Mesendoderm (in vitro differentiated cells): ENCODE data around the gene MPHOSPH9.

Experiments
- DNase-seq: peaks from one replicate; pipeline ENCODE4 v3.0.0; 2013
- H2AK5ac ChIP-seq: 2 replicates; pipeline ENCODE4 v1.6.1; 2013; ENCODE audit warnings: low read length, inconsistent platforms
- H2BK120ac ChIP-seq: 2 replicates; pipeline ENCODE4 v1.6.1; 2013; ENCODE audit warnings: low read depth, mild to moderate bottlenecking, low read length, moderate library complexity, mixed read lengths
- H2BK15ac ChIP-seq: replicated peaks from 2 replicates; pipeline ENCODE4 v1.6.1; 2013; ENCODE audit warnings: low read depth, mild to moderate bottlenecking, moderate library complexity
- H2BK5ac ChIP-seq: 2 replicates; pipeline ENCODE4 v1.6.1; 2013; ENCODE audit warnings: low read length, inconsistent platforms
- H3K18ac ChIP-seq: 2 replicates; pipeline ENCODE4 v1.6.1; 2013; ENCODE audit warnings: mild to moderate bottlenecking, low read length, mixed read lengths
- H3K23ac ChIP-seq: one replicate; pipeline ENCODE4 v1.6.1; 2013; ENCODE audit warnings: low read length
- H3K27ac ChIP-seq: 2 replicates; pipeline ENCODE4 v1.5.1; 2013; ENCODE audit warnings: low read depth, mild to moderate bottlenecking, inconsistent platforms, low read length, moderate library complexity
- H3K27me3 ChIP-seq: 2 replicates; pipeline ENCODE4 v1.6.1; 2013; ENCODE audit warnings: low read length, control low read depth, mild to moderate bottlenecking, inconsistent platforms; ENCODE audit not compliant: insufficient read depth, poor library complexity
- H3K36me3 ChIP-seq: 2 replicates; pipeline ENCODE4 v1.6.1; 2013; ENCODE audit warnings: low read length, inconsistent platforms; ENCODE audit not compliant: control insufficient read depth, insufficient read depth
- H3K4ac ChIP-seq: one replicate; pipeline ENCODE4 v1.6.1; 2013; ENCODE audit warnings: low read depth, mild to moderate bottlenecking, low read length, moderate library complexity
- H3K4me1 ChIP-seq: 2 replicates; pipeline ENCODE4 v1.6.1; 2013; ENCODE audit warnings: low read depth, low read length, inconsistent platforms; ENCODE audit not compliant: control insufficient read depth
- H3K4me2 ChIP-seq: 2 replicates; pipeline ENCODE4 v1.6.1; 2013; ENCODE audit warnings: low read length
- H3K4me3 ChIP-seq: 2 replicates; pipeline ENCODE4 v1.5.1; 2013; ENCODE audit warnings: mild to moderate bottlenecking, low read length
- H3K56ac ChIP-seq: one replicate; pipeline ENCODE4 v1.6.1; 2013; ENCODE audit warnings: low read length
- H3K79me1 ChIP-seq: 2 replicates; pipeline ENCODE4 v1.6.1; 2013; ENCODE audit warnings: low read length, inconsistent platforms
- H3K79me2 ChIP-seq: 2 replicates; pipeline ENCODE4 v1.6.1; 2013; ENCODE audit warnings: mild to moderate bottlenecking, low read length; ENCODE audit not compliant: control insufficient read depth, insufficient read depth
- H3K9ac ChIP-seq: 2 replicates; pipeline ENCODE4 v1.6.1; 2013; ENCODE audit warnings: low read length, inconsistent platforms
- H4K5ac ChIP-seq: one replicate; pipeline ENCODE4 v1.6.1; 2013; ENCODE audit warnings: low read length
- H4K8ac ChIP-seq: one replicate; pipeline ENCODE4 v1.6.1; 2013; ENCODE audit warnings: low read depth, mild to moderate bottlenecking, control low read depth, low read length, moderate library complexity
- WGBS: extraction: QIAGEN DNeasy Blood & Tissue Kit; methylation state at CpG from one replicate; pipeline ENCODE4 v1.1.7; 2013; ENCODE audit warnings: low lambda C conversion rate, missing lambda C conversion rate; ENCODE audit not compliant: insufficient coverage; ENCODE audit errors: extremely low coverage; 5-methylcytosine and 5-hydroxymethylcytosine counted together

MPHOSPH9 gene

DNA sequence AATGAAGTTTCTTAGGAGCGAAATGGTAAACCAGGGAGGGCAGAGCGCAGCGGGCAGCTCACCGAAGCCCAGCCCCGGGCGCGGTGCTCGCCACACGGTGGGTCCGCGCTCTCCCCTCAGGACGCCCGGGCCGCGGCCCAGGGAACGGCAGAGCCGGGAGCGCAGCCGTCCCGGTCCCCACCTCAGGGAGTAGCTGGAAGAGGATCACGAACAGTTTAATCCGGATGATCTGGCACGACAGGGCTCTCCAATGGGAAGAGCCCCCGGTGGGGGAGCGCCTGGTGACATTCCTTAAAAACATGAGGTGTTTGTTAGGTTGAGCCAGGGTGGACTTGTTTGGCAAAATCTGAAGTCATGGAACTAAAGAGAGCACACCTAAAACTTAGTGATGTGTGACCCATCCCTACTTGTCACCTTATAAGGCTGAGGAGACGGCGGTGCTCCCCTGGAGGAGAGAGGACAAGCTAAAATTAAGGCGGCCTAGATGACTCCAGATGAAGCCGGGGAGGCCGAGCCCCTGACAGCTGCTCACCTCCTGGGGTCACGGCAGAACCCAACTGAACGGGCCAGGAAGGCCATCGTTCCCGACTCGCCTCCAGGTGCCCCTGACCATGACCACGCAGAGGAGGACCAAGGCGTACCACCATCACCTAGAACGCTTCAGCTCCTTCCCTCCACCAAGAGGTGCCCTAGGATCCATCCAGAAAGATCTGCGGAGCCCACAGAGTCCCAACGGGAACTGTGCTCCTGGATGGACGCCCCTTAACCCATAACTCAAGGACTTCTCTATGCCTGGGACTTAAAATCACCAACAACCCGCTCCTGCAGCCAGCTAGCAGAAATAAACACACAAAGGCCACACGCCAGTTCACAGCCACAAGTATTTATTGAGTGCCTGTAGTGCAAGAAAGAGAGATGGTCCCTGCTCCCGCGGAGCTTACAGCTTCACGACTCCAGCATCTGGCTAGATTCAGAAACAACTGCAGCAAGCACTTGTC is 81.2 kb downstream of the MPHOSPH9 start:
- Histone ChIP-seq H3K36me3 (no peaks in the 10 kb centered on the region), H3K4me1 (peaks cover 3% of the 10 kb centered on the region), H3K27ac (peak overlapping the region; percentile 18), H4K5ac (no peak overlapping the region), H2BK15ac (no peak overlapping the region), H4K8ac (no peak overlapping the region), H2BK5ac (no peak overlapping the region), H3K23ac (no peak overlapping the region), H2AK5ac (no peak overlapping the region), H3K18ac (peak overlapping the region; percentile 97), H3K79me1 (no peaks in the 10 kb centered on the region), H3K56ac (peak overlapping the region; percentile 89), H3K4ac (peak overlapping the region; percentile 77), H2BK120ac (peak overlapping the region; percentile 73), H3K27me3 (no peaks in the 10 kb centered on the region), H3K4me2 (peak overlapping the region; percentile 74), H3K79me2 (no peaks in the 10 kb centered on the region), H3K9ac (peak overlapping the region; percentile 86), H3K4me3 (peak overlapping the region; percentile 48)
- DNase-seq = peak; percentile 47
- WGBS = no CpG with 5 or more reads among the region's 46 CpGs

DNA sequence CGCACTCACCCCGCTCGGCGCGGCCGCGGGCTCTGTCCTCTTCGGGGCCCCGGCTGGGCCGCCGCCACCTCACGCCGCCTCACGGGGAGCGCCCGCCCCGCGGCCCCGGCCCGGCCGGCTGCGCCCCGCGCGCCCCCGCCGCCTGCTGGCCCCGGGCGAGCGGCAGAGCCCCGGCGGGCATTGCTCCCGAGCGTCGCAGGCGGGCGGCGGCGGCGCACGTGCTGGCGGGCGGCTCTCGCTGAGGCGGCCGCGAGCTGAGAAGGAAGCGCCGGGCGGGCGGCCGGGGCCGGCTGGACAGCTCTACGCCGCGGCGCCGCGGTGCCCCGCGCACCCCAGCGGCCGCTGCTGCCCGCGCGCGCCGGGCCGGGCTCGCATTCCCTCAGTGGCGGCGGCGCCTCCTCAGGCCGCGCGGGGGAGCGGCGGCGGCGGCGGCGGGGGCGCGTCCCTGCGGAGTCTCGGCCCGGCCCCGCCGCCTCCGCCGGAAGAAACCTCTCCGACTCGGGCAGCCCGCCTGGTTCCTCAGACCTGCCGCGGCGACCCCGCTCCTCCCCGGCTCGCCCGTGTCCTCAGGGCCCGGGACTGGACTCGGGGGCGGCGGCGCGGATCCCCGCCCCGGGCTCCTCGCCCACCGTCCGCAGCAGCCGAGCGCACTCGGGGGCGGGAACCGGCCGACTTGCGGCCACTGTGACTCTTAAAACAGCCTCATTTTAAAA is 82.0 kb downstream of the MPHOSPH9 start, which contains the start of gene PITPNM2:
Gene PITPNM2, minus strand, starts transcription at position 347 of the 713 bp plus-strand sequence. CDS start 116,500 bp downstream, outside the sequence.
- no peak within 1 kb of the TSS for H2BK5ac ChIP-seq
- H3K36me3 ChIP-seq = no peaks in the 10 kb centered on the region
- DNase-seq = peak; percentile 58
- no peaks in the 10 kb centered on the region for H3K79me1 ChIP-seq
- peak within 1 kb of the TSS; percentile 49 for H3K4me3 ChIP-seq
- H2AK5ac ChIP-seq = no peak within 1 kb of the TSS
- no peaks in the 10 kb centered on the region for H3K79me2 ChIP-seq
- peak within 1 kb of the TSS; percentile 65 for H4K8ac ChIP-seq
- no peaks in the 10 kb centered on the region for H3K27me3 ChIP-seq
- H4K5ac ChIP-seq = no peak within 1 kb of the TSS
- peak within 1 kb of the TSS; percentile 74 for H3K4me2 ChIP-seq
- peak within 1 kb of the TSS; percentile 86 for H3K9ac ChIP-seq
- no CpG with 5 or more reads among the region's 119 CpGs for WGBS
- H3K27ac ChIP-seq = peak within 1 kb of the TSS; percentile 18
- no peak within 1 kb of the TSS for H2BK15ac ChIP-seq
- peaks cover 3% of the 10 kb centered on the region for H3K4me1 ChIP-seq
- peak within 1 kb of the TSS; percentile 88 for H3K4ac ChIP-seq
- peak within 1 kb of the TSS; percentile 97 for H3K18ac ChIP-seq
- peak within 1 kb of the TSS; percentile 89 for H3K56ac ChIP-seq
- H2BK120ac ChIP-seq = peak within 1 kb of the TSS; percentile 73
- peak within 1 kb of the TSS; percentile 94 for H3K23ac ChIP-seq

DNA sequence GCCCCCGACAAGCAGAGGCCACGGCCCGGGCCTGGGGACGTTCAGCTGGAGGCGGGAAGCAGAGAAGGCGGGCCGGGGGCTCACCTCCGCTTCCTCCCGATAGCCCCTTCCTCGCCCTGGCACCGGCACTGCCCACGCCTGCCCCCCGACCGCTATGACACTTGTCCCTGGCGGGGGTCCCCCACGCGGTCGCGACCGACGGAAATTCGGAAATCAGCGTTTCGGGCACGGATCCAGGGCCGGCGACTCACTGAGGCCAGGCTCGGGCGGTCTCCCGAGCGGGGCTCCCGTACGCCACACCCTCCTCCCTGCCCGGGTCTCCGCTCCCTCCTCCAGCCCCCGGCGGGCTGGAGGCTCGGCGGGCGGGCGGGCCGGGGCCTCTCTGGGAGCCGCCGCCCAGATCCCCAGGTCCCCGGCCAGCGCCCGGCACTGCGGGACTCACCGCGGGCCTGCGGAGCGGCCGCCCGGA is 82.6 kb downstream of the MPHOSPH9 start:
- H3K4me2 ChIP-seq = peak overlapping the region; percentile 31
- H3K56ac ChIP-seq = peak overlapping the region; percentile 82
- no peak overlapping the region for H2BK15ac ChIP-seq
- peak overlapping the region; percentile 49 for H3K4me3 ChIP-seq
- peak overlapping the region; percentile 64 for H2BK120ac ChIP-seq
- H2BK5ac ChIP-seq = no peak overlapping the region
- peak overlapping the region; percentile 97 for H3K18ac ChIP-seq
- no peaks in the 10 kb centered on the region for H3K27me3 ChIP-seq
- H4K5ac ChIP-seq = no peak overlapping the region
- H3K27ac ChIP-seq = no peak overlapping the region
- peak overlapping the region; percentile 65 for H4K8ac ChIP-seq
- no peak overlapping the region for H2AK5ac ChIP-seq
- peaks cover 3% of the 10 kb centered on the region for H3K4me1 ChIP-seq
- no peaks in the 10 kb centered on the region for H3K79me2 ChIP-seq
- WGBS = no CpG with 5 or more reads among the region's 54 CpGs
- H3K36me3 ChIP-seq = no peaks in the 10 kb centered on the region
- DNase-seq = no peak
- H3K23ac ChIP-seq = peak overlapping the region; percentile 94
- peak overlapping the region; percentile 76 for H3K9ac ChIP-seq
- no peaks in the 10 kb centered on the region for H3K79me1 ChIP-seq
- H3K4ac ChIP-seq = peak overlapping the region; percentile 88

DNA sequence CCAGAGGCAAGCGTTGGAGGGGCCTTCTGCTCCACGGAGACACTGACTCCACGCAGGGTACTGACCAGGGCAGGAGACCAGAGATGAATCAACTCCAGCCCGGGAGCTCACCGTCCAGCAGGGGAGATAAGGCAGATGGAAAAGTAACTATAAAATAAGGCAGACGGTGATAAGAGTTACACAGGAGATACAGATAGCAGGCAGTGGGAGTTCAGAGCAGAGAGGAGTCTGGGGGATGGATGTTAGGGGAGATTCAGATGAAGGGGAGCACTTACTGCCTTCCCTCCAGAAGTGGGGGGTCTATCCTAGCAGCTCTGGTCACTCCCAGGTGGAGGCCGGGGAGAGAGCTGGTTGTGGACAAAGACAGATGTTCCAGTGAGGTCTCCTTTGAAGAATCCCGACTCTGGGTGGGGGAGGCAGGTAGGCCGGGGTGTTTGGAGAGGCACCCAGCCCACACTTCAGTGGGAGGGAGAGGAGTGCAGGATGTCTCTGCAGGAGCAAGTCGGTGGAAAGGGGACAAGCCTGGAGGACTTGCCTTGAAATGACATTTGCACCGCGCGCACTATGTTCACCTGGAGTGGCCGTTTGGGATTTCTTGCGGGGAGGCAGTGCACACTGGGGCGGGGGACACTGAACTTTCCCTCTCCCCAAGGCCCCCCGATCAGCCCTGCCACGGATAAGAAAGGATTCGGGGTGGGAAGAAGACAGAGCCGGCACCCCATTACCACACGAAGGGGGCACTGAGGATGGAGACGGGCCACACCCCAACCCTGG is 83.3 kb downstream of the MPHOSPH9 start:
- Histone ChIP-seq H2BK15ac (no peak overlapping the region), H3K4ac (no peak overlapping the region), H3K4me2 (peak overlapping the region; percentile 31), H3K23ac (peak overlapping the region; percentile 83), H3K27ac (no peak overlapping the region), H2BK120ac (no peak overlapping the region), H3K36me3 (no peaks in the 10 kb centered on the region), H4K5ac (no peak overlapping the region), H2AK5ac (no peak overlapping the region), H3K56ac (peak overlapping the region; percentile 82), H3K4me1 (peaks cover 3% of the 10 kb centered on the region), H3K18ac (peak overlapping the region; percentile 97), H2BK5ac (no peak overlapping the region), H3K9ac (peak overlapping the region; percentile 76), H3K4me3 (peak overlapping the region; percentile 49), H3K27me3 (no peaks in the 10 kb centered on the region), H4K8ac (no peak overlapping the region), H3K79me1 (no peaks in the 10 kb centered on the region), H3K79me2 (no peaks in the 10 kb centered on the region)
- WGBS = no CpG with 5 or more reads among the region's 22 CpGs
- DNase-seq = no peak

DNA sequence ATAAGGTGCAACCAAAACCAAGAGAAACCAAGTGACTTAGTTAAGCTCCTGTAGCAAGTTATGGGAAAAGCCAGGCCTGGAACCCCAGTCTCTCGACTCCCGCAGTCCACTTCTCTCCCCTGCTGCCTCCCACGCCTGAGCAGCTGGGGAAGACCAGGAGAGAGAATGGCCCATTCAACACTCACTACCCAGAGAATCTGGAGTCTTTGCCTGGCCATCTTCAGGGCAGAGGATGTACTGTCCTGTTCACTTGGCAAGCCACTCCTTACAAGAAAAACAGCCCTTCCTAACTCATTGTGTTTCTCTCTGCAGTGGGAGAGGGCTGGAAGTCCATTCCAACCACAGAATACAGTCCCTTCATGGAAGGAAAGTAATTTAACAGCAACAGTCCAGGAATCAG is 83.9 kb downstream of the MPHOSPH9 start:
- Histone ChIP-seq H3K9ac (no peak overlapping the region), H3K4ac (no peak overlapping the region), H2AK5ac (no peak overlapping the region), H3K18ac (no peak overlapping the region), H3K4me2 (no peak overlapping the region), H3K4me3 (no peak overlapping the region), H4K8ac (no peak overlapping the region), H4K5ac (no peak overlapping the region), H2BK15ac (no peak overlapping the region), H2BK120ac (no peak overlapping the region), H3K4me1 (peaks cover 3% of the 10 kb centered on the region), H3K79me2 (no peaks in the 10 kb centered on the region), H3K27ac (no peak overlapping the region), H3K27me3 (no peaks in the 10 kb centered on the region), H3K56ac (no peak overlapping the region), H3K23ac (no peak overlapping the region), H2BK5ac (no peak overlapping the region), H3K79me1 (no peaks in the 10 kb centered on the region), H3K36me3 (no peaks in the 10 kb centered on the region)
- no peak for DNase-seq
- WGBS = no CpG with 5 or more reads among the region's 3 CpGs
